CD8-positive, alpha-beta memory T cell (primary cell): Measurements from ENCODE around the gene RCSD1. TPM values are rescaled to one million over a fixed set of nuclear protein-coding genes. Genes with fewer than 3 reads are reported as not detected.

Experiments
- CTCF ChIA-PET: fragments of 350-600 bp; sonication (Branson Sonifier 250); formaldehyde crosslinking; loops from one replicate; lab custom pipeline; 2021; ENCODE audit warnings: antibody characterized with exemption; lab: Charles Lee
- POLR2A ChIA-PET: fragments of 350-600 bp; sonication (Branson Sonifier 250); formaldehyde crosslinking; loops from one replicate; lab custom pipeline; 2021; ENCODE audit warnings: antibody characterized with exemption; lab: Charles Lee
- DNase-seq, 5 donors: peaks; one replicate each; pipeline versions ENCODE4 v3.0.0 to v3.0.0-alpha.2; 2020 to 2022; ENCODE audit warnings: mixed read lengths in 1 of 5
- H3K27ac ChIP-seq: one replicate; pipeline ENCODE4 v1.7.0; 2013; ENCODE audit warnings: low read depth, mild to moderate bottlenecking, low read length, moderate library complexity
- H3K27me3 ChIP-seq: 2 replicates; pipeline ENCODE4 v1.7.0; 2013; ENCODE audit warnings: low read length, mild to moderate bottlenecking; ENCODE audit not compliant: insufficient read depth, poor library complexity, severe bottlenecking
- H3K36me3 ChIP-seq: 2 replicates; pipeline ENCODE4 v1.7.0; 2013; ENCODE audit warnings: mild to moderate bottlenecking, low read length, moderate library complexity; ENCODE audit not compliant: insufficient read depth
- H3K4me1 ChIP-seq: 2 replicates; pipeline ENCODE4 v1.7.0; 2013; ENCODE audit warnings: mild to moderate bottlenecking, low read length, moderate library complexity; ENCODE audit not compliant: insufficient read depth
- H3K4me3 ChIP-seq: 2 replicates; pipeline ENCODE4 v1.7.0; 2013; ENCODE audit warnings: mild to moderate bottlenecking, low read length
- H3K9me3 ChIP-seq: 2 replicates; pipeline ENCODE4 v1.7.0; 2013; ENCODE audit warnings: mild to moderate bottlenecking, low read length
- H3K27ac Mint-ChIP-seq, 8 donors: one replicate each; pipeline ENCODE4 v1.8.0; 2020 to 2021; ENCODE audit warnings: mixed read lengths in 8 of 8, mild to moderate bottlenecking in 6 of 8, inconsistent platforms in 3 of 8, moderate library complexity in 3 of 8
- H3K27me3 Mint-ChIP-seq, 2 donors: one replicate each; pipeline ENCODE4 v1.8.0; 2020 to 2021; ENCODE audit warnings: mixed read lengths in 2 of 2, mild to moderate bottlenecking in 1 of 2, moderate library complexity in 1 of 2
- H3K36me3 Mint-ChIP-seq, 3 donors: one replicate each; pipeline ENCODE4 v1.8.0; 2020 to 2021; ENCODE audit warnings: mixed read lengths in 3 of 3, inconsistent platforms in 1 of 3, mild to moderate bottlenecking in 1 of 3
- H3K4me1 Mint-ChIP-seq, 3 donors: one replicate each; pipeline ENCODE4 v1.8.0; 2020 to 2021; ENCODE audit warnings: mixed read lengths in 3 of 3, inconsistent platforms in 1 of 3, mild to moderate bottlenecking in 1 of 3
- H3K4me3 Mint-ChIP-seq, 7 donors: one replicate each; pipeline ENCODE4 v1.8.0; 2020 to 2021; ENCODE audit warnings: mixed read lengths in 7 of 7, mild to moderate bottlenecking in 6 of 7, moderate library complexity in 4 of 7, inconsistent platforms in 2 of 7
- H3K9me3 Mint-ChIP-seq, 5 donors: one replicate each; pipeline ENCODE4 v1.8.0; 2020 to 2022; ENCODE audit warnings: mixed read lengths in 5 of 5, mild to moderate bottlenecking in 3 of 5, moderate library complexity in 2 of 5, inconsistent platforms in 1 of 5
- polyA plus RNA-seq: library from polyadenylated mRNA; unstranded; fragments of 300-500 nt; fragmentation: Illumina TruSeq; gene quantifications from one replicate; pipeline ENCODE4 v1.2.3, GENCODE V29; 2021
- total RNA-seq, 2 experiments: library from RNA; stranded (reverse); gene quantifications; one replicate each; pipeline ENCODE4 v1.2.3, GENCODE V29; 2021

The RCSD1 gene
- total and polyA plus RNA-seq, 3 experiments from 2014 or later: 45.9 to 171 (median 47.9) TPM

DNA sequence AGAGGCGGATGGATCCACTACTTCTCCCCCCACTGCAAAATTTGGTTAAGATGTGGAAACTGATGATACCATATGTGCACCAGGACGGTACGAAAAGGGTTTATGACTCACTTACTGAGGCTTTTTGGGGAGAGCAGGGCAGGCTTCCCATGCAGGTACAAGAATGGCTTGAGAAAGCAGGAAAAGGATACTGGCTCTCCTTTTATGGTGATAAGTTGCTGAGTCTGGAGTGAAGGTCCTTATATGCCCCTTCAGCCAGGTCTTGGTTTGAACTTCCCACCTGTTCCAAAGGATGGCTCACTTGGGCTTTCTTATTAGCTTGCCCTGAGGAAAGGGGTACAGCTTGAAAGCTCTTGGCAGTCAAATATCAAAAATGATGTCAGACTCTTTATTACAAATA is 114.9 kb downstream of the RCSD1 start:
- Histone ChIP-seq H3K27me3 (no peaks in the 10 kb centered on the region), H3K9me3 (no peaks in the 10 kb centered on the region), H3K27ac (no peak overlapping the region), H3K4me1 (no peaks in the 10 kb centered on the region), H3K36me3 (no peaks in the 10 kb centered on the region), H3K4me3 (no peak overlapping the region)
- no peaks in the 10 kb centered on the region for H3K36me3 Mint-ChIP-seq
- H3K4me1 Mint-ChIP-seq: peaks cover 3 to 7% (median 5%) of the 10 kb centered on the region in 3 donors
- ChIA-PET CTCF (no interaction called here), POLR2A (no interaction called here)
- H3K4me3 Mint-ChIP-seq: no peak overlapping the region
- H3K9me3 Mint-ChIP-seq: no peaks in the 10 kb centered on the region
- H3K27me3 Mint-ChIP-seq: peaks cover 0 to 1% of the 10 kb centered on the region in 2 donors
- DNase-seq: no peak
- no peak overlapping the region for H3K27ac Mint-ChIP-seq

DNA sequence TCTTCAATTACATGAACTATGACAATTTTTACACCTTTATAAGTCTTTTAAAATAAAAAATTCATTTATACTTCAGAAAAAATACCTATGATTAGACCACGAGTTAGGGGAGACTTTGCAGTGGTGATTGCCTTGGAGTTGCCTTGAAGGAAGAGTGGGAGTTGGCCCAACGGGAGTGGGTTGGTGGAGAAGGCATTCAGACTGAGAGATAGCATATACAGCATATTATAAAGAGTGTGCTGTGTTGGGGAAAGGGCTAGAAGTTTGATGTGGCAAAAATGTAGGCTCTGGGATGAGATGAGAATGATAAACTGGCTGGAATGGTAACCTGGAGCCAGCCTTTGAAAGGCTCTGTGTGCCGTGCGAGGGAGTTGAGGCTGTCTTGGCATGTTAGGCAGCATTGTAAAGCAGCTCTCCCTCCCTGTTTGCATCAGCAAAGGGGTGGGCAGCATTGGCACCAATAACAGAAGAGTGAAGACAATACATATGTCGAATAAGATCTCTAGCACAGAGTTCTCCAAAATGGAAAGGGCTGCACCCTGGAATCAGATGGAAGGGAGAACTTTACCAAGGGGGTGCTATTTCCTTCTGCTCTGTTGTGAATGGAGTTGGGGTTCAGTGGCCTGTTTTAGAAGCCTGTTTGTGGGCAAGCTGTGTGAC is 116.1 kb downstream of the RCSD1 start:
- H3K4me3 ChIP-seq: no peak overlapping the region
- ChIA-PET POLR2A (no interaction called here), CTCF (no interaction called here)
- no peak for DNase-seq
- no peak overlapping the region for H3K27ac Mint-ChIP-seq
- no peaks in the 10 kb centered on the region for H3K9me3 Mint-ChIP-seq
- H3K27me3 Mint-ChIP-seq: peaks cover 0 to 4% of the 10 kb centered on the region in 2 donors
- no peak overlapping the region for H3K4me3 Mint-ChIP-seq
- no peak overlapping the region for H3K27ac ChIP-seq
- H3K27me3 ChIP-seq: no peaks in the 10 kb centered on the region
- no peaks in the 10 kb centered on the region for H3K36me3 ChIP-seq
- H3K4me1 ChIP-seq: no peaks in the 10 kb centered on the region
- H3K9me3 ChIP-seq: no peaks in the 10 kb centered on the region
- H3K36me3 Mint-ChIP-seq: no peaks in the 10 kb centered on the region
- H3K4me1 Mint-ChIP-seq: peaks cover 3 to 7% (median 5%) of the 10 kb centered on the region in 3 donors

DNA sequence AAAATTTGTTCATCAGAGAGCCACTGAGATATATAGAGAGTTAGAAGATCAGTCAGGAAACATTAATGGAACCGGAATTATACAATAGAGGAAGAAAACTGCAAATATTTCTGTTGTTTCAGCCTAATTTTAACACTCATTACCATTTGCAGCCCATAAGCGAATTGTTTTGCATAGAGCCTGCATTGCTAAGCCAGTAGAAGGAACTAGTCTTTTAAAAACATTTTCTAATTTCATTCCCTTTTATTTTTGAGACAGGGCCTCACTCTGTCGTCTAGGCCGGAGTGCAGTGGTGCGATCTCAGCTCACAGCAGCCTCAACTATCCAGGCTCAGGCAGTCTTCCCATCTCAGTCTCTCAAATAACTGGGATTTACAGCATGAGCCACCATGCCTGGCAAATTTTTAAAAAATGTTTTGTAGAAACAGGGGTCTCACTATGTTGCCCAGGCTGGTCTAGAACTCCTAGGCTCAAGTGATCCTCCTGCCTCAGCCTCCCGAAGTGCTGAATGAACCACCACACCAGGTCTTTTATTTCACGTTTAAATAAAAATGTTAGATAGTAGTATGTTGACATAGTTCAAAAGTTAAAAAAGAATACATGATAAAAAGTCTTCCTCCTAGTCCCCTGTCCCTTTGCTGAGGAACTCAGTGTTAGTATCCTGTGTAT is 117.1 kb downstream of the RCSD1 start:
- no peak overlapping the region for H3K4me3 Mint-ChIP-seq
- CTCF ChIA-PET: no interaction called here
- Histone ChIP-seq H3K4me3 (no peak overlapping the region), H3K27me3 (no peaks in the 10 kb centered on the region), H3K36me3 (no peaks in the 10 kb centered on the region), H3K27ac (no peak overlapping the region), H3K9me3 (no peaks in the 10 kb centered on the region), H3K4me1 (no peaks in the 10 kb centered on the region)
- no peaks in the 10 kb centered on the region for H3K9me3 Mint-ChIP-seq
- peaks cover 3 to 7% (median 5%) of the 10 kb centered on the region in 3 donors for H3K4me1 Mint-ChIP-seq
- H3K27me3 Mint-ChIP-seq: peaks cover 0 to 4% of the 10 kb centered on the region in 2 donors
- POLR2A ChIA-PET: no interaction called here
- H3K36me3 Mint-ChIP-seq: peaks cover 0 to 3% (median 0%) of the 10 kb centered on the region in 3 donors
- H3K27ac Mint-ChIP-seq: no peak overlapping the region
- DNase-seq: no peak

GRCh38 chr1:167747988-167748387 is 118.0 kb downstream of the RCSD1 start:
- Mint-ChIP-seq H3K4me1 (peaks cover 5 to 7% (median 5%) of the 10 kb centered on the region in 3 donors), H3K4me3 (no peak overlapping the region), H3K36me3 (peaks cover 0 to 3% (median 0%) of the 10 kb centered on the region in 3 donors), H3K27me3 (peaks cover 0 to 4% of the 10 kb centered on the region in 2 donors), H3K9me3 (no peaks in the 10 kb centered on the region), H3K27ac (no peak overlapping the region)
- H3K27ac ChIP-seq: no peak overlapping the region
- no peak overlapping the region for H3K4me3 ChIP-seq
- no peaks in the 10 kb centered on the region for H3K36me3 ChIP-seq
- no peaks in the 10 kb centered on the region for H3K9me3 ChIP-seq
- POLR2A ChIA-PET: no interaction called here
- no peaks in the 10 kb centered on the region for H3K4me1 ChIP-seq
- no peak for DNase-seq
- no peaks in the 10 kb centered on the region for H3K27me3 ChIP-seq
- CTCF ChIA-PET: no interaction called here

DNA sequence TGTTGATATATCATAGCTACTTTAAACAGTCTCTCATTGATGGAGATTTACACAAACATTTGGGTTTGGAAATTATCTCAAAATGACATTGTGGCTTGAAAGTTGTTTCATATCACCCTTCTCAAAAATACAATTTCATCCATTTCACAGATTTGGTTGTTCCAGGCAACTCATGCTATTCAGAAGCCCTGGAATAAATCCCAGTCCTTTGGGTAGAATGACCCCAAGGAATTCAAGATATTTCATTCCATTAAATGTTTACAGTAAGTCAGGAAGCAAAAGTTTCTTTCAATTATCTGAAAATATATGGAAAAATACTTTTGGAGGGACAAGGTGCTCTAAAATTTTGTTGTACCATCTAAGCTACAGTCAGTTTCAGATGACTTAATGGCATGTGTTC is 118.9 kb downstream of the RCSD1 start:
- peaks cover 0 to 3% of the 10 kb centered on the region in 2 donors for H3K27me3 Mint-ChIP-seq
- H3K27ac Mint-ChIP-seq: no peak overlapping the region
- no peaks in the 10 kb centered on the region for H3K4me1 ChIP-seq
- ChIA-PET CTCF (no interaction called here), POLR2A (no interaction called here)
- H3K4me3 ChIP-seq: no peak overlapping the region
- peaks cover 0 to 3% (median 0%) of the 10 kb centered on the region in 3 donors for H3K36me3 Mint-ChIP-seq
- no peaks in the 10 kb centered on the region for H3K9me3 ChIP-seq
- no peak overlapping the region for H3K27ac ChIP-seq
- no peak overlapping the region for H3K4me3 Mint-ChIP-seq
- peaks cover 2 to 3% (median 2%) of the 10 kb centered on the region in 3 donors for H3K4me1 Mint-ChIP-seq
- no peaks in the 10 kb centered on the region for H3K27me3 ChIP-seq
- H3K9me3 Mint-ChIP-seq: no peaks in the 10 kb centered on the region
- H3K36me3 ChIP-seq: no peaks in the 10 kb centered on the region
- no peak for DNase-seq

- CTCF ChIA-PET: no interaction called here
- peaks cover 0 to 3% of the 10 kb centered on the region in 2 donors for H3K27me3 Mint-ChIP-seq
Observed at GRCh38 chr1:167749741-167750140, 119.7 kb downstream of the RCSD1 start.

GRCh38 chr1:167750641-167751040 is 120.6 kb downstream of the RCSD1 start:
- Mint-ChIP-seq H3K36me3 (peaks cover 0 to 5% (median 0%) of the 10 kb centered on the region in 3 donors), H3K27ac (no peak overlapping the region), H3K27me3 (peaks cover 0 to 3% of the 10 kb centered on the region in 2 donors), H3K9me3 (no peaks in the 10 kb centered on the region), H3K4me3 (no peak overlapping the region), H3K4me1 (peaks cover 0 to 2% (median 0%) of the 10 kb centered on the region in 3 donors)
- H3K27ac ChIP-seq: no peak overlapping the region
- DNase-seq: no peak
- CTCF ChIA-PET: no interaction called here
- POLR2A ChIA-PET: no interaction called here
- no peaks in the 10 kb centered on the region for H3K4me1 ChIP-seq
- no peaks in the 10 kb centered on the region for H3K9me3 ChIP-seq
- no peak overlapping the region for H3K4me3 ChIP-seq
- no peaks in the 10 kb centered on the region for H3K36me3 ChIP-seq
- no peaks in the 10 kb centered on the region for H3K27me3 ChIP-seq

More at GRCh38 chr1:167749741-167750140, 119.7 kb downstream of the RCSD1 start:
- H3K4me3 Mint-ChIP-seq: no peak overlapping the region
- Histone ChIP-seq H3K4me3 (no peak overlapping the region), H3K27ac (no peak overlapping the region), H3K36me3 (no peaks in the 10 kb centered on the region), H3K9me3 (no peaks in the 10 kb centered on the region), H3K27me3 (no peaks in the 10 kb centered on the region), H3K4me1 (no peaks in the 10 kb centered on the region)
- no peak overlapping the region for H3K27ac Mint-ChIP-seq
- POLR2A ChIA-PET: no interaction called here
- peaks cover 0 to 3% (median 0%) of the 10 kb centered on the region in 3 donors for H3K36me3 Mint-ChIP-seq
- H3K4me1 Mint-ChIP-seq: peaks cover 0 to 2% (median 0%) of the 10 kb centered on the region in 3 donors
- no peak for DNase-seq
- H3K9me3 Mint-ChIP-seq: no peaks in the 10 kb centered on the region

DNA sequence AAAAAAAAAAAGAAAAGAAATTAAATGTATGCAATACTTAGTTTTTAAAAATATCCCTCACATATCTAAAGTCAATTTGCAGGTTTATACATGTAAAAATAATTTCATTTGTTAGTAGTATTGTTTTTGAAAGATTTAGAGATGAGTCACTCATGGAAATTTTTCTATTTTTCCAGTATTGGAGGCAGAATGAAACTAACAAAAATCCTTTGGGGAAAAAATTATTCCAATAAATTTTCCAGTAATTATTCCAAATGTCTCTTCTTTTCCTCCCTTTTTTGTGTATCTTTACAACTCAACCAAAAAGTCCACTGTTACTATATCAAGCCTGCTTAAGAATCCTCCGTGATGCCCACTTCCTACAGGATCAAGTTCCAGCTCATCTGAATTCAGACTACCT is 121.6 kb downstream of the RCSD1 start:
- CTCF ChIA-PET: no interaction called here
- no peak overlapping the region for H3K27ac ChIP-seq

More for the DNA sequence above, 121.6 kb downstream of the RCSD1 start:
- Mint-ChIP-seq H3K4me1 (peaks cover 0 to 2% (median 0%) of the 10 kb centered on the region in 3 donors), H3K36me3 (peaks cover 0 to 7% (median 0%) of the 10 kb centered on the region in 3 donors), H3K4me3 (no peak overlapping the region), H3K9me3 (no peaks in the 10 kb centered on the region), H3K27ac (no peak overlapping the region), H3K27me3 (peaks cover 0 to 3% of the 10 kb centered on the region in 2 donors)
- H3K9me3 ChIP-seq: no peaks in the 10 kb centered on the region
- no peaks in the 10 kb centered on the region for H3K27me3 ChIP-seq
- no peaks in the 10 kb centered on the region for H3K4me1 ChIP-seq
- no peak for DNase-seq
- H3K36me3 ChIP-seq: no peaks in the 10 kb centered on the region
- POLR2A ChIA-PET: no interaction called here
- no peak overlapping the region for H3K4me3 ChIP-seq
